ENCODE measurements around the gene ZFAND4.
"Not testable (repeated sequence)": the region's sequence is repeated elsewhere in the genome, so short reads cannot be mapped to it uniquely, and the experiment has no call there.

DNA sequence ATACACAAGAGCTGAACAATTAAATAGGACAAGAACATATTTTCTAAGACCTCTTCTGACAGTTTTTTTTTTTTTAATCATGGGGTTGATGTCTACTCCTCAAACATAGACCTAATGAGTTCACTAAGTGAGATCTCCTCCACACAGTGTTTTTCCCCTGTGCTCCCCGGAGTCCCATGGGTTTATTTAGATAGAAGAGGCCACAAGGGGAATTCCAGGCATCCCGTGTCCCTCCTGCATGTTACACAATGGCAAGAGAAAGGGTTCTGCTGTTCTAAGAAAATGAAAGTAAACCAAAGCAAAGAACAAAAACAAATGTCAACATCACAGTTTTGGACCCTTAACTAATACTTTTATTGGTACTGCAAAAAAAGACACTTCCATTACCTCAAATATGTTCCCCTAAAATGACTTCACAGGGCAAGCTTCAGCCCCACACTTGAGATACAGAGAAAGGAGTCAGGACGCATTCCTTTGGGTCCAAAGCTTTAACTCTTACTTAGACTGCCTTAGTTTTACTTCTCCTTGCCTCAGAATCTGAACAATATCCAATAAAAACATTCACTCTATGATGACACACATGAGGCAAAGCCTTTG lies 37.7 kb upstream of the ZFAND4 start:
- TF ChIP-seq EP300 (IDR thresholded peaks at IDR 0.05): not testable (repeated sequence)
- TF ChIP-seq, protein P1, sequence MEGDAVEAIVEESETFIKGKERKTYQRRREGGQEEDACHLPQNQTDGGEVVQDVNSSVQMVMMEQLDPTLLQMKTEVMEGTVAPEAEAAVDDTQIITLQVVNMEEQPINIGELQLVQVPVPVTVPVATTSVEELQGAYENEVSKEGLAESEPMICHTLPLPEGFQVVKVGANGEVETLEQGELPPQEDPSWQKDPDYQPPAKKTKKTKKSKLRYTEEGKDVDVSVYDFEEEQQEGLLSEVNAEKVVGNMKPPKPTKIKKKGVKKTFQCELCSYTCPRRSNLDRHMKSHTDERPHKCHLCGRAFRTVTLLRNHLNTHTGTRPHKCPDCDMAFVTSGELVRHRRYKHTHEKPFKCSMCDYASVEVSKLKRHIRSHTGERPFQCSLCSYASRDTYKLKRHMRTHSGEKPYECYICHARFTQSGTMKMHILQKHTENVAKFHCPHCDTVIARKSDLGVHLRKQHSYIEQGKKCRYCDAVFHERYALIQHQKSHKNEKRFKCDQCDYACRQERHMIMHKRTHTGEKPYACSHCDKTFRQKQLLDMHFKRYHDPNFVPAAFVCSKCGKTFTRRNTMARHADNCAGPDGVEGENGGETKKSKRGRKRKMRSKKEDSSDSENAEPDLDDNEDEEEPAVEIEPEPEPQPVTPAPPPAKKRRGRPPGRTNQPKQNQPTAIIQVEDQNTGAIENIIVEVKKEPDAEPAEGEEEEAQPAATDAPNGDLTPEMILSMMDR (IDR thresholded peaks at IDR 0.05): not testable (repeated sequence)

All from suprapubic skin (tissue), 3 donors.